HG03354 (cell line): ENCODE data around the gene ADAM22.

Experiments
- ATAC-seq: cut with Tn5 transposase; IDR thresholded peaks from one replicate; pipeline ENCODE4 v1.9.1; 2021; ENCODE audit warnings: mild to moderate bottlenecking; ENCODE audit not compliant: unreplicated experiment, poor library complexity, severe bottlenecking

ADAM22 gene

GRCh38 chr7:88090671-88091070 lies 156.6 kb downstream of the ADAM22 start:
- peak; percentile 63 for ATAC-seq

- ATAC-seq = no peak
Observed at GRCh38 chr7:88091988-88092675, 158.1 kb downstream of the ADAM22 start.

GRCh38 chr7:88092676-88092999 lies 158.6 kb downstream of the ADAM22 start:
- no peak for ATAC-seq

- ATAC-seq = no peak
Observed at GRCh38 chr7:88101769-88102168, 167.7 kb downstream of the ADAM22 start.

- no peak for ATAC-seq
Observed at GRCh38 chr7:88102675-88103074, 168.6 kb downstream of the ADAM22 start.

- ATAC-seq = no peak
Observed at GRCh38 chr7:88104732-88105131, 170.7 kb downstream of the ADAM22 start.

GRCh38 chr7:88105231-88105630 lies 171.2 kb downstream of the ADAM22 start:
- ATAC-seq = no peak

- ATAC-seq = no peak
Observed at GRCh38 chr7:88106434-88106833, 172.4 kb downstream of the ADAM22 start.

GRCh38 chr7:88109612-88110011 lies 175.6 kb downstream of the ADAM22 start:
- no peak for ATAC-seq

GRCh38 chr7:88111140-88111743 lies 177.2 kb downstream of the ADAM22 start:
- peak; percentile 73 for ATAC-seq

GRCh38 chr7:88111954-88112471 lies 178.0 kb downstream of the ADAM22 start:
- ATAC-seq = no peak

GRCh38 chr7:88115258-88115796 lies 181.3 kb downstream of the ADAM22 start:
- ATAC-seq = no peak

- no peak for ATAC-seq
Observed at GRCh38 chr7:88115816-88116215, 181.8 kb downstream of the ADAM22 start.

- no peak for ATAC-seq
Observed at GRCh38 chr7:88116235-88116795, 182.3 kb downstream of the ADAM22 start.

- no peak for ATAC-seq
Observed at GRCh38 chr7:88117325-88117724, 183.3 kb downstream of the ADAM22 start.

- ATAC-seq = no peak
Observed at GRCh38 chr7:88121335-88121734, 187.3 kb downstream of the ADAM22 start.

- ATAC-seq = no peak
Observed at GRCh38 chr7:88127637-88128290, 193.7 kb downstream of the ADAM22 start.

- ATAC-seq = peak; percentile 66
Observed at GRCh38 chr7:88132725-88133124, 198.7 kb downstream of the ADAM22 start.

GRCh38 chr7:88140947-88141346 lies 206.9 kb downstream of the ADAM22 start:
- no peak for ATAC-seq

- no peak for ATAC-seq
Observed at GRCh38 chr7:88141479-88141878, 207.4 kb downstream of the ADAM22 start.
